HG02885 (cell line): Measurements from ENCODE around the gene ZNF432.

Source experiments
- ATAC-seq: cut with Tn5 transposase; IDR thresholded peaks from one replicate; pipeline ENCODE4 v1.9.1; 2021; ENCODE audit warnings: mild to moderate bottlenecking; ENCODE audit not compliant: unreplicated experiment, poor library complexity

ZNF432 gene

DNA sequence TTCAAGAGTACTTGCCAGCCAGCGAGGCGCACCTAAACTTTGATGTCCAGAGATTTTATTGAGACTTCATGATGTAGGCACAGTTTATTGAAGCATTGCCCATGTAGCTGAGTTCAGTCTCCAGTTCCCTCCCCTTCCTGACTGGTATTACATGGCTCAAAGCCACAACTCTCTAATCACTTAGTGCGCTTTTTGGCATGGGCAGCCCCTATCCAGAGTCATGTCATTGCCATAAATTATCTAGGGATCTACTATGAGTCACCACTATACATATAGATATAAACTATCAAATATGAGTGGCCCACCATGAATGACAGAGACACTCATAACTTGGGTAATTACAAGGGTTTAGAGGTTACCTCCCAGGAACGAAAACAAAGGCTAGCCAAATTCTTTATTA lies 28.1 kb downstream of the ZNF432 start:
- ATAC-seq = no peak

- ATAC-seq = no peak
Observed at GRCh38 chr19:52010674-52011073, 38.0 kb downstream of the ZNF432 start.

- ATAC-seq = peak; percentile 77
Observed at GRCh38 chr19:52007806-52008557, 40.7 kb downstream of the ZNF432 start, which contains the start of gene ZNF615. Gene ZNF615, minus strand, starts transcription at chr19:52008211. Its CDS starts 4,500 bp downstream, at chr19:52003711.

GRCh38 chr19:52007451-52007805 lies 41.2 kb downstream of the ZNF432 start:
- no peak for ATAC-seq

- ATAC-seq = no peak
Observed at GRCh38 chr19:51994048-51994644, 54.5 kb downstream of the ZNF432 start.

GRCh38 chr19:51993422-51993821 lies 55.2 kb downstream of the ZNF432 start:
- ATAC-seq = no peak

DNA sequence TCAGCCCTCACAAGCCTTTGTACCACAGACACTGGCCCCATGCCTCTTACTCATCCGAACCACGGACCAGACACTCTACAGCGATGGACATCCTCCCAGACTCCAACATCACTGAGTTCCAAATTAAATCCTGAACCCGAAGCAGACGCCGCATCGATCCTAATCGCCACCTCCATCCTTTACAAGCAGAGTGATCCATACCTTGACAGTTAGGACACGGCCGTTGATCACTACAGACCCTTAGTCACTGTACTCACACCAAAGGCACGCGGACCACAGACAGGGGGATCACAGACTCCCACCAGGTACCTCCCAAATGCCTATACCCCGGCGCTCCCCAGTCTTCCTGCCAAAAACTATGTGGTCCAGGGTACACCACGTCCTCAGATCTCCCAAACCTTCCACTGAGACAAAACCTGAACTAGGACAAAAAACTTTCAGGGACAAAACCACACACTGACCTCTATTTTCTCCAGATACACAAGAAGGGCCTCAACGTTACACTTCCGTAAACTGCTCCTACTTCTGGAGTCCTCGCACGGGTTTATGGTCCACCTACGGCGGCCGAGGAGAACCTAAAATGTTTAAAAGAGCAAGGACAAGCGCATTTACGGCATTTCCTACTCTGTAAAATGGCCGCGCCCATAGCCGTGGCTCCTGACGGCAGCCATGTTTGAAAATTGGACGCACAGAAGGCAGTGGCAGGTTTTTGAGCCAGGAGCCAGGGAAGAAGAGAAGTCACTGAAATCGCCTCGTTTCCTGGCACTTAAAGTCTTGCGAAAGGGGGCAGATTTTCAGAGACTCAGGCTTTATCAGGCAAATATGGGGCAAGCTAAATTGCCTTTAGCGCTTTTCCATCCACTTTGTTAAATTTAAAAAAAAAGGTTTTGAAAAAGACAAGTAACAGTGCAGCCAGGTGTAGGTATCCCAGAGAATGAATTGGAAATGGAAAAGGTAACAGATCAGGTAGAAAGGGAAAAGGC lies 62.0 kb downstream of the ZNF432 start, which contains the start of gene ZNF350:
Gene ZNF350, minus strand, starts transcription at position 532 of the 983 bp plus-strand sequence. CDS start 12,480 bp downstream, outside the sequence.
- peak; percentile 89 for ATAC-seq

DNA sequence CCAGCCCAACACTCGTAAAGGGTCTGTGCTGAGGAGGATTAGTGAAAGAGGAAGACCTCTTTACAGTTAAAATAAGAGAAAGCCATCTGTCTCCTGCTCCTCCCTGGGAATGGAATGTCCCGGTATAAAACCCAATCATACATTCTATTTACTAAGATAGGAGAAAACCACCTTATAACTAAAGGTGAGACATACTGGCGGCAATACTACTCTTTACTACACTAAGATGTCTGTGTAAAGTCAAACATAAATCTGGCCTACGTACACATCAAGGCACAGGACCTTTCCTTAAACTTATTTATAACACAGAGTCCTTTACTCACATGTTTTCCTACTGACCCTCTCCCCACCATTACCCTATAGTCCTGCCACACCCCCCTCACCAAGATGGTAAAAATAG lies 65.3 kb downstream of the ZNF432 start:
- ATAC-seq = no peak
